ENCODE measurements around the gene NHS.

The NHS gene

GRCh38 chrX:17535229-17535628 lies 160.2 kb downstream of the NHS start:
- Histone ChIP-seq H4K20me1 (ENCODE audit: insufficient read depth) (no peaks in the 10 kb centered on the region), H3K27me3 (ENCODE audit: insufficient read depth, low read depth) (no peaks in the 10 kb centered on the region), H3K9ac (no peak overlapping the region), H3K4me2 (no peak overlapping the region), H3K4me1 (ENCODE audit: low read depth, poor library complexity, severe bottlenecking) (no peaks in the 10 kb centered on the region), H3K36me3 (ENCODE audit: insufficient read depth) (no peaks in the 10 kb centered on the region), H3K4me3 (IDR thresholded peaks at IDR 0.05; ENCODE audit: insufficient read depth, low read depth, low read length) (no peak overlapping the region), H2AFZ (ENCODE audit: low read depth) (no peak overlapping the region), H3K27ac (no peak overlapping the region), H3K79me2 (ENCODE audit: insufficient read depth, low read depth) (no peaks in the 10 kb centered on the region)
- TF ChIP-seq CTCF (conservative IDR thresholded peaks at IDR 0.05; ENCODE audit: low read depth, low read length) = peak; percentile 56

GRCh38 chrX:17537723-17538243 lies 162.8 kb downstream of the NHS start:
- Histone ChIP-seq H3K4me1 (ENCODE audit: low read depth, poor library complexity, severe bottlenecking) (no peaks in the 10 kb centered on the region), H3K27me3 (ENCODE audit: insufficient read depth, low read depth) (no peaks in the 10 kb centered on the region), H3K27ac (no peak overlapping the region), H3K4me2 (no peak overlapping the region), H3K9ac (no peak overlapping the region), H4K20me1 (ENCODE audit: insufficient read depth) (no peaks in the 10 kb centered on the region), H2AFZ (ENCODE audit: low read depth) (no peak overlapping the region), H3K36me3 (ENCODE audit: insufficient read depth) (no peaks in the 10 kb centered on the region), H3K4me3 (IDR thresholded peaks at IDR 0.05; ENCODE audit: insufficient read depth, low read depth, low read length) (no peak overlapping the region), H3K79me2 (ENCODE audit: insufficient read depth, low read depth) (no peaks in the 10 kb centered on the region)
- TF ChIP-seq CTCF (conservative IDR thresholded peaks at IDR 0.05; ENCODE audit: low read depth, low read length) = no peak

DNA sequence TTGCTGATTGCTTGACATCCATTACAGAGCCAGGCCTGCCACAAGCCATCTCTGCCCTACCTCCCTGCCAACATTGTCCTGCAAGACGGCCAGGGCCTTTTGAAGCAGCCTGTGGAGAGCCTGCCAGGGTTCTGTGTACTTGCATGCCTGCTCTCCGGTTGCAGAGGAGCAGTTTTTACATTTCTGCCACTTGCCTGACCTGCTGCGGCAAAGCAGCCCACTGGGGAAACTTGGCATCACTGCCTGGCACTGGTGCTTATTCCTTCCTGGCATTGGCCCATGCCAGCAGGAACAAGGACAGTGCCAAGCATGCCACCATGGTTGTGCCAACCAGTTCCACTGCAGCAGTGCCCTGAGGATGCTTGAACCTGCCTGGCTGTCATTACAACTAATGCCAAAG lies 167.1 kb downstream of the NHS start:
- Histone ChIP-seq H2AFZ (ENCODE audit: low read depth) (no peak overlapping the region), H3K36me3 (ENCODE audit: insufficient read depth) (no peaks in the 10 kb centered on the region), H4K20me1 (ENCODE audit: insufficient read depth) (no peaks in the 10 kb centered on the region), H3K4me1 (ENCODE audit: low read depth, poor library complexity, severe bottlenecking) (peaks cover 16% of the 10 kb centered on the region), H3K27me3 (ENCODE audit: insufficient read depth, low read depth) (no peaks in the 10 kb centered on the region), H3K9ac (no peak overlapping the region), H3K4me2 (no peak overlapping the region), H3K4me3 (IDR thresholded peaks at IDR 0.05; ENCODE audit: insufficient read depth, low read depth, low read length) (no peak overlapping the region), H3K27ac (no peak overlapping the region), H3K79me2 (ENCODE audit: insufficient read depth, low read depth) (no peaks in the 10 kb centered on the region)
- no peak for TF ChIP-seq CTCF (conservative IDR thresholded peaks at IDR 0.05; ENCODE audit: low read depth, low read length)

DNA sequence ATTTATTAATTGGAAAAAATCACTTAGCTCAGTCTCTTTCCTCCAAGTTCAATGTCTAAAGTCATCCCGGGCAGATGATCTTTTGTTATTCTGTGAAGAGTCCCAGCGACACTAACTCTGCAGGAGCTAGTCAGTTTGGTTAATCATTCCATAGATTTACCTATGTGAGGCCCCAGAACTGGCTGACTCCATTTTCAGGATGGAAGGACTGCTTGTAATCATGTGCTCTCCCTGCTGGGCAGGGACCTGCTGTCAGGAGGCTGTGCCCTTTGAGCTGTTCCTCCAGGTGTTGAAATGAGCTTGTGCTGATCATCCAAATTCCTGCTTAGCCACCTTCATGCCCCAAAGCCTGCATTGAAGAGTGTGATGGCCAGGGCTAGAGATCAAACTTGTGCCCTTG lies 169.8 kb downstream of the NHS start:
- Histone ChIP-seq H3K9ac (no peak overlapping the region), H3K27ac (no peak overlapping the region), H3K4me2 (no peak overlapping the region), H3K27me3 (ENCODE audit: insufficient read depth, low read depth) (no peaks in the 10 kb centered on the region), H3K4me1 (ENCODE audit: low read depth, poor library complexity, severe bottlenecking) (peaks cover 43% of the 10 kb centered on the region), H4K20me1 (ENCODE audit: insufficient read depth) (no peaks in the 10 kb centered on the region), H3K4me3 (IDR thresholded peaks at IDR 0.05; ENCODE audit: insufficient read depth, low read depth, low read length) (no peak overlapping the region), H3K79me2 (ENCODE audit: insufficient read depth, low read depth) (no peaks in the 10 kb centered on the region), H3K36me3 (ENCODE audit: insufficient read depth) (no peaks in the 10 kb centered on the region), H2AFZ (ENCODE audit: low read depth) (no peak overlapping the region)
- TF ChIP-seq CTCF (conservative IDR thresholded peaks at IDR 0.05; ENCODE audit: low read depth, low read length) = no peak
